HG02943 (cell line): ENCODE data around the gene SLC13A2.
"Not testable (repeated sequence)": the region's sequence is repeated elsewhere in the genome, so short reads cannot be mapped to it uniquely, and the experiment has no call there.

Source experiments
- ATAC-seq: cut with Tn5 transposase; IDR thresholded peaks from one replicate; pipeline ENCODE4 v1.9.1; 2021; ENCODE audit warnings: mild to moderate bottlenecking, low read depth, moderate library complexity; ENCODE audit not compliant: unreplicated experiment

Gene SLC13A2

DNA sequence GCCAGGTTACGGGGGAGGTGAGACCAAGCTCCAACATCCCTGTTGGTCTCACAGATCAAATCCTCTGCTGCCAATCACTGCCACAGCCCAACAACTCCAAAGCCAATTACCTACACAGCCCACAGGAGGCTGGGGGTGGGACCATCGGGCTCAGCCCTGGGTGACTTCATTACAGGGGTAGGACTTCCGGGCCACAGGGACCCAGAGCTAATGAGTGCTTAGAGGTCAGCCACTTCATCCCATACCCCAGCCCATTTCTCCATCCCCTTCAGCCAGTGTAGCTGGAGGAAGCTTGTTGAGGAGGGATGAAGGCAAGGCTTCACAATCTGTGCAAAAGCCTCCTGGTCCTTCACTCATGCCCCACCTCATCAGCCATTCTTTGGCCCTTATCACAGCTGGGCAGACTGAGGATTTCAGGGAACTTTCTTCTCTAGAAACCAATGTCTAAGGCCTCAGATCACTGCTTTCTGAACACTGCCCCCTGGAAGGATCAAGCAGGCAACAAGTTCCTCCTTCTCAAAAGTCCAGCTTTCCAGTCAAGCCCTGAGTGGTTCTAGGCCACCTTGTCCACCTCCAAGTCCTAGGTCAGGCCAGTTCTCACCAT lies 38.5 kb downstream of the SLC13A2 start:
- no peak for ATAC-seq

DNA sequence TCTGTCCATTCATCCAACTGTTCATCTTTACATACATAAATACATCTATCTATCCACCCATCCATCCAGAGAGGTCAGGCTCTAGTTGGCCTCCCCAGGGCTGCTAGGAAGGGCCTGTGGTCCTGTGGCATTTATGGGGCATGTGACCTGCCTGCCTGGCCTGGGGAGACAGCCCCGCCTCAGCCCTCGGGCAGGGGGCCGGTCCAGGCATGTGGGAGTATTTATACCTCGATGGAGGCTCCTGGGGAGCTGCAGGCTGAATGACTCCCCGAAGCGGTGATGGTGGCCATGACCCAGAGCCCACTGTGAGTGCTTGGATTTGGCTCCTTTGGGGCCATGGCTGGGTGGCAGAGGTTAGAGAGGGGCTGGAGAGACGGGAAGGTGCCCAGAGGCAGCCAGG lies 40.0 kb downstream of the SLC13A2 start:
- ATAC-seq, result no peak

DNA sequence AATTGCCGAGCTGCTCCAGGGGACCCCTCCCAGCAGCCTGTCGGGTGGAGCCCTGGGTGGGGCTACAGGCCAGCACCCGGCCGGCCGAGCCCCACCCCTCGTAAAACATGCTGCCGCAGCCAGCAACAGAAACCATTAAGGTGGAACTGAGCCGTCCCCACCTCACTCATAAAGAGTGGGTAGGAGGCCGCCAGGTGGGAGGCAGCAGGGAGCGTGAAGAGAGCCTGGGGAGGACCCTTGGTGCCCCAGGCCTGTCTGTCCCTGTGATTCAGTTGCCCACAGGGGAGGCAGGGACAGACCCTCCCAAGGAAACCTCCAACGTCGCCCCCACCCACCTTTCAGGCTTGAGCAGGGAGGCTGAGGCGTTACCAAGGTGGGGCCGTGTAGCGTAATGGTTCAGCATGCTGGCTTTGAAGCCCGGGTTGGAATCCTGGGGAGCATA lies 41.1 kb downstream of the SLC13A2 start:
- no peak for ATAC-seq

DNA sequence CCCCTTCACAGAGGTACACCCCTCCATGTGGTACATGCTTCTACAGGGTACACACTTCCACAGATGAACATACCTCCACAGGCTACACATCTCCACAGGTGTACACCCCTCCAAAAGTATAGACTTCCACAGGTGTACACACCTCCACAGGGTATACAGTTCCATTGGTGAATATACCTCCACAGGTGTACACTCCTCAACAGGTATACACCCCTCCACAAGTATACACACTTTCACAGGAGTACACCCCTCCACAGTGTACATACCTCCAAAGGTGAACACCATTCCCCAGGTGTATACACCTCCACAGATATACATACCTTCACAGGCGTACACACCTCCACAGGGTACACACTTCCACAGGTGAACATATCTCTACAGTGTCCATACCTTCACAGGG lies 42.1 kb downstream of the SLC13A2 start:
- ATAC-seq, result no peak

DNA sequence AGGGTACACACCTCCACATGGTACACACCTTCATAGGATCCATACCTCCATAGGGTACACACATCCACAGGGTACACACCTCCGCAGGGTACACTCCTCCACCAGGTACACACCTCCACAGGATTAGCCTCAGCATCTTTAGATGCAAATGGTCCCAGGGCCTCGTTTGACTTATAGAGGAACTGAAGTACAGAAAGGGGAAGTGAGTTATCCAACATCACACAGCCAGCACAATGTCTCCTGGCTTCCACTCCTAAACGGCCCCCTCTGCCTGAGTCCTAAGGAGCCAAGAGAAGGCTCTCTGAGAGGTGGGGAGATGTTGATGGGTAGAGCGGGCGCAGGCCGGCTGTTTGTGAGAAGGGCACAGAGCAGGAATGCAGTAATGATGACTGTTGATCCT lies 44.7 kb downstream of the SLC13A2 start:
- no peak for ATAC-seq

DNA sequence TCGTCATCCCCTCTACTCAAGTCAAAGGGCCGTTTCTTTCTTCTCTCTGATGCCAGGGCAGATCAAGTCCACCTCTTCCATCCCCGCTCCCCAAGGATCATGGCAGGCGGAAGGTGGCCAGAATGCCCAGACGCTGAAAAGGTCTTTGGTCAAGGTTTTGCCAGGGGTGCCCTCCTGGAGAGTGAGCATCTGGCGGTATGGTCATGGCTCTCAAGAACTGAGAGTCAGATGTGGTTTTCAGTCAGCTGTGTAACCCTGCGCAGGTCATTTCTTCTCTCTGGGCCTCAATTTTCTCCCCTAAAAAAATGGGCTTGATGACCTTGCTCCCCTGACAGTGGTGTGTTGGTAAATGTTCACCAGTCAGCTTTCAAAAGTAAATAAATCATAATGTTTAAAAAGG lies 45.1 kb downstream of the SLC13A2 start:
- ATAC-seq, result no peak

DNA sequence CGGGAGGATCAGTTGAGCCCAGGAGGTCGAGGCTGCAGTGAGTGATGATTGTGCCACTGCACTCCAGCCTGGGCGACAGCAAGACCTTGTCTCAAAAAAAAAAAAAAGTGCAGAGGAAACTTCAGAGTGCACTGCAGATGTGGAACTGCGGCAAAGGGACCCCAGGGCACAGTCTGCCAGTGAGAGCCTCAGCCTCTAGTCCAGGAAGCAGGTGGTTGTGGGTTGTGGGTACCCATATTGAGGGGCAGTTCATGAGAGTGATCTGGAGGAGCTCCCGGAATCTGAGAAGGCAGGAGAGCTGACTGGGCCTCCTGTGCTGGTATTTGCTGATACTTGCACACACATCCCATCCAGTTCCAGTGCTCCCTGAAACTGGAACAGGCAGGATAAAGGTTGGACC lies 45.8 kb downstream of the SLC13A2 start:
- ATAC-seq, result no peak

DNA sequence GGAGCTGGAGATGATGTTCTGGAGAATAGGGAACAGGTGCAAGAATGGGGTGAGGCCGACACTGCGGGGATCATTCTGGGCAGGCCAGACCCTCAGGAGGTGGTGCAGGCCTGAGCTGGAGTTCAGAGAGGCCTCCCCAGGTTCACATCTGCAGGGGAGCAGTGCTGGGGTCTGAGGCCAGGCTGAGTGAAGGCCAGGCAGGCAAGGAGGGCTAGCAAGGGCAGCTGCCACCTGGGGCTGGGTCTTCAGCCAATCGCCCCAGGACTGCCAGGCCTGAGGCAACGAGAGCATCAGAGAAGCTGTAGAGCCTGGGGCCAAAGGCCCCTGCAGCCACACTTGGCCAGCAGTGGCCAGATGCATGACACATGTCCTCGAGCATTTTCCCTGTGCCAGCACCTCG lies 47.2 kb downstream of the SLC13A2 start:
- ATAC-seq, result no peak

DNA sequence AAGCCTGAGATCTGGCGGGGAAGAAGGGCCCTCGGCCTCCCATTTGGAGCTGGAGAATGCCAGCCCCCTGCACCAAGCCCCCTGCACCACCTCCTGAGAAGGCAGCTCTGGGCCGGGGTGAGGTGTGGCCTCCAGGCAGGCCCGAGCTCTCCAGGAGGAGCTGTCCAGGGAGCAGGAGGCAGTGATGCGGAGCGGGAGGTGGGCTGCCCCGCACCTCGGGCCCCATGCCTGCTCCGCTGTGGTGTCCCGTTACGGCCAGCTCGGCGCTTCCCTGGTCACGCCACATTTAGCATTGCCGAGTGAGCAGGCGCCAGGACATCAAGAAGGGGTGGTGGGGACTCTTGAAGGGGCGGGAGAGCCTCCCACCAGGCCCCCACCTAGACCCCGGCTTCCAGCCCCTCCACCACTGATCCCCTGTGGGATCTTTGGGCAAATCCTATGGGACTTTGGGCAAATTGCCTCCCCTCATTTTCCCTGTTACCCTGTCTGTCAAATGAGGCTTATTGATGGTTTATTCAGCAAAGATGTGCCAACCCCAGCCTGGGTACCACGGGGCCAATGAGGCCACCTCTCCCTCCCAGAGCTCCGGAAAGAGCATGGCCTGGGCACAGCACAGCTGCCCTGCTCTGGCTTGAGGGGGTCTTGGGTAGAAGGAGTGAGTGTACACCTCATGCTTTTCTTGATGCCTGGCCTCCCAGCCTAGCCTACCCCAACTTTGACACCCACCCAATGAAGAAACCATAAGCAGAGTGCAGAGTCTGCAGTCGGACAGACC lies 48.1 kb downstream of the SLC13A2 start:
- ATAC-seq, result no peak

DNA sequence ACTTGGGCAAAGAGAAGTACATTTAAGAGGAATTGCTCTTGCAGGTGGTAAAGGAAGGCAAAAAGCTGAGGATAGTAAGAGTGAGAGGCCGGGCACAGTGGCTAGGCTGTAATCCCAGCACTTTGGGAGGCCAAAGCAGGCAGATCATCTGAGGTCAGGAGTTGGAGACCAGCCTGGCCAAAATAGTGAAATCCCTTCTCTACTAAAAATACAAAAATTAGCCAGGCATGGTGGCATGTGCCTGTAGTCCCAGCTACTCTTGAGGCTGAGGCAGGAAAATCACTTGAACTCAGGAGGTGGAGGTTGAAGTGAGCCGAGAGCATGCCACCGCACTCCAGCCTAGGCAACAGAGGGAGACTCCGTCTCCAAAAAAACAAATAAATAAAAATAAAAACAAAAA lies 48.8 kb downstream of the SLC13A2 start:
- ATAC-seq, result not testable (repeated sequence)

DNA sequence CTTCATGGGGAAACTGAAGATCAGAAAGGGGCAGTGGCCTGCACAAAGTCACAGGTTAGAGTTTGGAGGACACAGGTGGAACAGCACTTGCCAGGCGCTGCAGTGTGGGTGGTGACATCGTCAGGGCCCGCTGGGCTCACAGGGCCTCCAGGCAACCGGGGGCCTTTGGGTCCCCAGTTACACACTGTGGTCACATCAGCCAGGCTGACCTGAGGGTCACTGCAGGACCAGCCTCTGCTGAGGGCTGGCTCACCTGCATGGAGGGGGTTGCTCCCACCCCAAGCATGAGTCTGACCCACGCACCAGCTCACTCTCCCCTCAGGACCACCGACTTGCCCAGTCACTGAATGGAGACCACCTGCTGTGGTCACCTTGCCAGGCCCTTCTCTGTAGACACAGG lies 49.7 kb downstream of the SLC13A2 start:
- no peak for ATAC-seq

DNA sequence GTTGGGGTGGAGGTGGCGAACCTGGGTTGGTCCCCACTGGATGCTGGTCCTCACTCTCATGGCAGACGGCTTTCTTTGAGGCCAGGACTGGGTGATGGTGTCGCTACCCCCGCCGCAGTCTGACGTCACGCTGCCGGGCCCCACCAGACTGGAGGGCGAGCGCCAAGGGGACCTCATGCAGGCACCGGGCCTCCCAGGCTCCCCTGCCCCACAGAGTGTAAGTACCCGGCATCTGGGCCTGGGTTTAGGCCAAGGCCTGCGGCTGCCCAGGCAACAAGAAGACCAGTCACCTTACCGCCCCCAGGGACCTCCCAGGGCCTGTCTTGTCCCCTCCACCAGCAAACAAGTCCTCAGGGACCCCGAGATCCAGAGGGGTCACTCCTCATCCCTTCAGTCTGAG lies 50.4 kb downstream of the SLC13A2 start:
- no peak for ATAC-seq

DNA sequence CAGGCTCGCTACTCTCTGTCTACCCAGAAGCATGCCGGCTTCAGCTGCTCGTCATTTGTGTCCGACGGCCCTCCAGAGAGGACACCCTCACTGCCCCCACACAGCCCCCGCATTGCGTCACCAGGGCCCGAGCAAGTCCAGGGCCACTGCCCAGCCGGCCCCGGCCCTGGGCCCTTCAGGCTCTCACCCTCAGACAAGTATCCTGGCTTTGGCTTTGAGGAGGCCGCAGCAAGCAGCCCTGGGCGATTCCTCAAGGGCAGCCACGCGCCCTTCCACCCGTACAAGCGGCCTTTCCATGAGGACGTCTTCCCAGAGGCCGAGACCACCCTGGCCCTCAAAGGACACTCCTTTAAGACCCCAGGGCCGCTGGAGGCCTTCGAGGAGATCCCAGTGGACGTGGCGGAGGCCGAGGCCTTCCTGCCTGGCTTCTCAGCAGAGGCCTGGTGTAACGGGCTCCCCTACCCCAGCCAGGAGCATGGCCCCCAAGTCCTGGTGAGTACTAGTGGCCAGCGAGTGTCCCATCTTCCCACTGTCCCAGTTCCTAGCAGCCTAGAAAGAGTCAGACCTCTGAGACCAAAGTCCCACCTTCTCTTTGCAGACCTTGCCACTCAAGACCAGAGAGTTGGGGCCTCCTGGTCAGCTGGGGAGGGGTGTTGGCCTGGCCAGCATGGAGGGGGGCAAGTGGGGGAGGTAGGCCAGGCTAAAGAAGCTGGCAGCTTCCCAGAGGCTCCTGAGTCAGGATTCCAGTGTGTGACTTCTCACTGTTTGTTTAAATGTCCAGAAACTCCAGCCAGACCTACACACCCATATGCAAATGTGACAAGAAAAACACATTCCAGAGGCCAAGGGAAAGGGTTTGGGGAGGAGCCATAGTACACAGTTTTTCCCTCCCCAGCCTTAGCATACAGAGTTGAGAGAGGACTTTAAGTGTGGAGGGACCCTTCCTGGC lies 51.3 kb downstream of the SLC13A2 start:
- no peak for ATAC-seq

DNA sequence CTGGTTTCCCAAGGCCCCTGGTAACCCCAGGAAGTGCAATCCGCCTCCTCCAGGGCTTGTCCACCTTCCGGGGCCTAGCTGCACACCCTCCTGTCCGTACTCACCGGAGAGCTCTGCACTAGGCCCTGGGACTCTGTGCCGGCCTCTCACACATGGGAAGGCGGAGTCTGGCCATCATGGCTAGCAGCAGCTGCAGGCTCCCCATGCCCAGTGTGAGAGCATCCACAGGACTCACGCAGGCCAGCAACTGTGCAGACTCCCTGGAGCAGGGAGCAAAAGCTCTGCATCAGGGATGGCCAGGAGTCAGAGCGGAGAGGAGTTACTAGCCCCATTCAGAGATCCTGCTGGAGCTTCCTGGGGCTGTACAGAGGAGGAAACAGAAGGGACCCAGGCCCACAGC lies 52.9 kb downstream of the SLC13A2 start:
- no peak for ATAC-seq

DNA sequence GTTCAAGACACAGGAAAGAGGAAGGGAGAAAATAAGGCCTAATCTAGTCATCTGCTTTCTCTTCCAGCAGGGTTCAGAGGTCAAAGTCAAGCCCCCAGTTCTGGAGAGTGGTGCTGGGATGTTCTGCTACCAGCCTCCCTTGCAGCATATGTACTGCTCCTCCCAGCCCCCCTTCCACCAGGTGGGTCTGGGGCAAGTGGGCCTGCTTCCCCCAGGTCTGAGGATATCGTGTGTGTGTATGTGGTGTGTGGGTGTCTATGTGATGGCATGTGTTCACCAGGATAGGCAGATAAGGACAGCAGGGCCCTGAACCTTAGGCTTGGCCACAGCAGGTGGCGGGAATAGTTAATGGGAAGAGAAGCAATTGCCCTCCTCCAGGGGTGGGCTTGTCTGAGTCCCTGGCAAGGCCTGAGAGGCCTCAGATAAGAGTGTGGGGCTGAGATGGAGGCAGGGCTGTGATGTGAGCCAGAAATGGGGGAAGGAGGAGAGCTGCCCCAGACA lies 53.8 kb downstream of the SLC13A2 start:
- no peak for ATAC-seq

DNA sequence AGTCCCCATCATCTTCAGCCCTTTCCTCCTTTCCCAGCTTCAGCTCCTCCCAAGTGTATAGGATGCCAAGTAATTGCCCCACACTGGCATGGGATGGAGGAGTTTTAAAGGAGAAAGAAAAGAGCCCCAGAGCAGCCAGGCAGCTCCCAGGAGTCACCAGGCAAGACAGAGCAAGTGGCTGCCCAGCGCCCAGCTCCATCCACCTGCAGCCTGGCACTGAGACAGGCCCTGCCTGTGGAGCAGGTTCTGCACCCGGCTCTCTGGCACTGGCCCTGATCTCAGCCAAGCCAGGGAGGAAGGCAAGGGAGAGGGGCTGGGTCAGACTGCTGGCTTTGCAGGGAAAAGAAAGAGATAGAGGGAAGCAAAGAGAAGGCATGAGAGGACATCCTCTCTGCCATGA lies 54.4 kb downstream of the SLC13A2 start:
- ATAC-seq, result no peak

DNA sequence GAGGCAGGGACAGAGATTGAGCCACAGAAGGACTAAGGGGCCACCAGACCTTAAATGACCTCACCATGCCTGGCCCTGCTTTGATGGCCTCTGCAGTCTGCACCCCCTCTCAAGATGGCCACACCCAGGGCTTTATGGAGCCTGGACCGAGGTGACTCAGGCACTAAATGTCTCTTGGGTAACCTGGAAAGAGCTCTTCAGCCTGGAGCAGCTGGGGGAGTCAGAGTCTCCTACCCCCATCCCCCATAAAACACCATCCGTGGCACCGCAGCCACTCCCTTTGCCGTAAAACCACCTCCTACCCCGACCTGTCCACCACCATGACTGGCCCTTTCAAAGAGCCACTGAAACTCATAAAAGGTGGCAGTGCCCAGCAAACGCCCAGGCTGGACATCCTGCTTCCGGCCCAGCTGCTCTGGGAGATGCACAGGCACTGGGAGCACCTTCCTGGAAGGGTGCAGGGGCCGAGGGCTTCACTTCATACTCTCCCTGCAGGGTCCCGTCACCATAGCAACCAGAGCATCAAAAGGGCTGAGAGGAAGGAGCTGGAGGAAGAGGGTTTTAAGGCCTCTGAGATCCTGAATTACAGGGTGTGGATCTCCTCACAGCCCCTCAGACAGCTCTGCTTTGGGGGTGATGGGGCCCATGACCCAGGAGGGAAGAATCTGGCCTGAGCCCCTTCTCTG lies 55.0 kb downstream of the SLC13A2 start:
- ATAC-seq, result no peak

DNA sequence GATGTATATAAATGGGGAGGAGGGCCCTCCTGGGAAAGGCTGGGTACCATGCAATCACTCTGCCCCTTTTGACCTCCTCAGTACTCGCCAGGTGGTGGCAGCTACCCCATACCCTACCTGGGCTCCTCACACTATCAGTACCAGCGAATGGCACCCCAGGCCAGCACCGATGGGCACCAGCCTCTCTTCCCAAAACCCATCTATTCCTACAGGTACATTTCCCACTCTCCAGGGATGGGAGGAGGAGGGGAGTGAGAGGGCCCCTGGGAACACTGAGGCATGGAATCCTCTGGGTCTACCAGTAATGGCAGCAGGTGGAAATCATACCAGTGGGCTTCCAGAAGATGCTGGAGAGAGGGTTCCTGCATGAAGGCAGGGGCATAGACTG lies 55.6 kb downstream of the SLC13A2 start:
- no peak for ATAC-seq

DNA sequence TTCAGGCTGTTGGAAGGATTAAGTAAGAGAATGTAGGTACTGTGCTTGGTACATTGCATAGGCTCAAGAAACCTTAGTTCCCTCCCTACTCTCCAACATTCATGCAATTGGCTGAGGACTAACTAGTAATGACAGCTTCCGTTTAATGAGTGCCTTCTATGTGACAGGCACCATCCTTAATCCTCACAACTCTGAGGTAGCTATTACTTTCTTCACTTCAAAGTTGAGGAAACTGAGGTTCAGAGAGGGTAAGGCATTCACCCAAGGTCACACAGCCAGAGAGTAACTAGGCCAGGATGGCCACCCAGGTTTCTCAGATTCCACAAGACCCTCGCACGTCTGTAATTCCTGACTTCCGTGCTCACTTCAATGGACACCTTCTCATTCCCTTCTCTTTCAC lies 56.8 kb downstream of the SLC13A2 start:
- no peak for ATAC-seq

DNA sequence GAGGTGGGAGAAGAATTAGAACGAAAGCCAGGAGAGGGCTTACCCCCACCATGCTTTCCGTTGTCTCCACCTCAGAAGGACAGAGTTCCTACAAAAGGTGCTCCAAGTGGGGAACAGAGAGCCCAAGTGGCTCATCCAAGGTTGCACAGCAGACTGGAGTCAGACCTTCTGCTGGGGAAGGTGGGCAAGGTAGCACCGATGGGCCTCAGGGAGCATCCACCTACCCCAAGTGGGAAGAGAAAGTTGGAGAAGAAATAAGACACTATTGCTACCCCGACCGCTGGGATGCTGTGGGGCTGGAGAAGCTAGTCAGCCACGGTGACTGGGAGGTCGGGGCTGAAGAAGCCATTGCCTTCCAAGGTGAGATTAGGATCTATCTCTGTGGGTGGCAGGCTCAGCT lies 57.5 kb downstream of the SLC13A2 start:
- ATAC-seq, result no peak
